Stimulated activated CD8-positive, alpha-beta memory T cell treated with anti-CD3 and anti-CD28 coated beads, Interleukin-15, amount 100 ng/mL, for 1 hour (primary cell): ENCODE results near the gene SLC24A1.

Experiments
- DNase-seq: peaks from one replicate; pipeline ENCODE4 v3.0.0-alpha.2; 2020; ENCODE audit warnings: low read depth

Gene SLC24A1

GRCh38 chr15:65651831-65652749 is 30.4 kb downstream of the SLC24A1 start:
- DNase-seq, result no peak

DNA sequence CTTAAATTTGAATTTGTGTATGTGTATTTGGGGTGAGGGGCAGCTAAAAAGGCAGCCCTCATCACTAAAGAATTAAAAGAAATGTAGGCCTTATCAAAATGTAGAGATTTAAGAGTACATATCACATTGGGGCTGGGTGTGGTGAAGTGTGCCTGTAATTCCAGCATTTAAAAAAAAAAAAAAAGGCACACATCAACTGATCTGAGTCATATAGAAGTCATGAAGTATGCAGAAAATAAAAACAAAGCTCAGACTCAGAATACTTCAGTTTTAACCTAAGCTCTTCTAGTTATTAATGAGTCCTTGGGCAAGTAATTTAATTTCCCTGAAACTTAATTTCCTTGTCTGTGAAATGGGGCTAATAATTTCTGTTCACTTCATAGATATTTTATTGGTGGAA is 31.6 kb downstream of the SLC24A1 start:
- DNase-seq, result no peak

DNA sequence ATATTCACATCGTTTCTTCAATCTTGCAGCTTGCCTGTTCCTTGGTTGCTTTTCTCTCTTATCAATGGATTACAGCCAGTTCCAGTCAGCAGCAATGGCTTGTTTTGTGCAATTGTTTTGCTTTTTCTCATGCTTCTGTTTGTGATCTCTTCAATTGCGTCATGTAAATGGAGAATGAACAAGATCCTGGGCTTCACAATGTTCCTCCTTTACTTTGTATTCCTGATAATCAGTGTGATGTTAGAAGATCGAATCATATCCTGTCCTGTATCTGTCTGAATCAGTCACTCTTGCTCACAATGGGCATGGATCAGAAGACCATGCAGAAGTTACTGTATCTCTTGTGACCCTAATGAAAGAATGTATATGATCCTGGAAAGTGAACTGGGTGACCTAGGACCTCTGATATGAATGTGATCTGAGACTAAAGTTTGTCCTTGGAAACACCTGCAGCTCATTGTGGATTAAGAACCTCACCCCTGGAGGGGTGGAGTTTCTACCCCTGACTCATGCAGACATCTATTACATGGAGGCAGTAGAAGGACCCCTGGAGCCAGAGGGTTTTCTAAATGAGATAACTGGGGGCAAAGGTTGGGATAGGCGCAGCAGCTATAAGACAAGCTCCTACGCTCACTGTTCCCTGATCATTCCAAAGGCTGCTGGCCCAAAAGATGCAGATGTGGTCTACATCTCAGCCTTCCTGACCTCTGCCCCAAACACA is 32.2 kb downstream of the SLC24A1 start:
- no peak for DNase-seq

DNA sequence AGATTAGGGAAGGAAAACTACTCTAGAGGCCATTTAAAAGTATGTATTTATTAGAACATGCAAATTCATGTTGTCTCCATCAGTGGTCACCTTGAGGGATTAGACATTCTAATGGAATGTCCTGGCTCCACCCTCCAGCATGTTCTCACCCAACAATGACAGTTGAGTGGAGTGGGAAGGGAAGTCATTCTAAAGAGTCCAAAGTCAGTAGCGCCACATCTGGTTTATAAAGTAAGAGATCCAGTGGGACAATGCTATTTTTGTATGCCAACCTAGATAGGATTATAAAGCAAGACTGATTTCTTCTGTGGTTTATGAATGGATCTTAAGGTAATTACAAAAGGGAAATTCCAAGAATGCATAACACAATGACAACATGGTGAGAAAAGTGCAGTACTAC is 33.3 kb downstream of the SLC24A1 start:
- DNase-seq, result no peak

DNA sequence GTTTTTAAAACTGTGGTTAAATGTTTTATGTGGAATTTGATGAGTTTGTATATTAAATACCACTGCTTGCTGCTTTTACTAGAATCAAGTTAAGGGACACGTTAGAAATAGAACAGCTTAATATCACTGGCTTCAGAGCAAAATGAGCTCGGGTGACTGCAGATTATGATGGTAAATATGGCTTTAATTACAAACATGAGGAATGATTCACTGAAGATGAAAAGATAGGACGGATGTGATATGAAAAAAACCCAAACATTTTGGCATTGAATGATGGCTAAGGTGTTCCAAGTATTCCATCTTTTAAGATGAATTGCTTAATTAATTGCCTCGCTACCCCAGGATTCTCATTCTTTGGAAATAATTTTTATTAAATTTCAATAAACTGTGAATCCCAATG is 33.7 kb downstream of the SLC24A1 start:
- no peak for DNase-seq

DNA sequence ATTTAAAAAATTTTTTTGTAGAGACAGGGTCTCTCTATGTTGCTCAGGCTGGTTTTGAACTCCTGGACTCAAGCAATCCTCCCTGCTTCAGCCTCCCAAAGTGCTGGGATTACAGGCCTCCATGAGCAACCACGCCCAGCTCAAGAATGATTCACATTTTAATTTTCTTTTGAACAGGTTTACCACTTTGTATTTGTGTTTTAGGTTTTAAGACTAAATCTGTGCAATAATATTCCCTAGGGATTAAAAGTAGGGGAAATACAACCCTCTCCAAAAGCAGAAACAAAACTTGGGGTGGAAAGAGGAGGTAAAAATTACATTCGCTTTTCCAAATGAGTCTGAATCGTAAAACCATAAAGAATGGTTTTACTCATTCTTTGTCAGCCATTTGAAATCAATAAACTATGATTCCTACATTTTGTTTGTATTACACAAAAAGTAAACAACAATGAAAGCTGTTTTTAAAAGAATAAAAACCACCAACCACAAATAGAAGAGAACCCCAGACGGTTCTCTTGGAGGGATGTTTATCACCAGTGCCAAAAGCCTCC is 37.8 kb downstream of the SLC24A1 start:
- DNase-seq, result no peak

GRCh38 chr15:65660927-65661326 is 39.2 kb downstream of the SLC24A1 start:
- no peak for DNase-seq

GRCh38 chr15:65663521-65663920 is 41.8 kb downstream of the SLC24A1 start:
- DNase-seq, result no peak

DNA sequence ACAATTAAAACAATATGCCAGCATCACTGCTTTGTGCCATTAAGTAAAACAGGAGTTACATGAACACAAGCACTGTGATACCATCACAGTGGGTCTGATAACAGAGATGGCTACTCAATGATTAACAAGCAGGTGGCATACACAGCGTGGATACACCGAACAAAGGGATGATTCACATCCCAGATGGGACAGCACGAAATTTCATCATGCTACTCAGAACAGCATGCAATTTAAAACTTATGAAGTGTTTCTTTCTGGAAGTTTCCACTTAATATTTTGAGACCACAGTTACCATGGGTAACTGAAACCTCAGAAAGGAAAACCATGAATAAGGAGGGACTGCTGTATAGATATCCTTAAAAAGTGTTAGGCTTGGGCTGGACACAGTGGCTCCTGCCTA is 44.5 kb downstream of the SLC24A1 start:
- no peak for DNase-seq

- no peak for DNase-seq
Measured at GRCh38 chr15:65675551-65675950, 53.8 kb downstream of the SLC24A1 start.

DNA sequence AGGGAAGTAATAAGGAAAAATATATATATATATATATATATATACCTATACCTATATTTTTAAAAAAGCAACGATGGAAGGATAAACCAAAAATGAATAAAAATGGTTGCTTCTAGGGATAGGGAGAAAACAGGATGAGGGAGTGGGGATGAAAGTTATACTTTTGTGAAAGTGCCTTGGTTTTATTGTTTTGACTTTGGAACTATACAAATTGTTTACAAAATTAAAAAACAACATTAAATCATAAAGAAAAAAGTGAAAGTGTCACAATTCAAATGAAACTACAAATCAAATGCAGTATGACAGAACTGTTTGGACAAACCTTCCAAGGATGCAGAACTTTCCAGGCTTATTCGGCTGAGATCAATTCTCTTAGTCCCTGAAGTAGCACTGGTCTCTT is 54.4 kb downstream of the SLC24A1 start:
- DNase-seq, result no peak

GRCh38 chr15:65680544-65680943 is 58.8 kb downstream of the SLC24A1 start:
- no peak for DNase-seq

DNA sequence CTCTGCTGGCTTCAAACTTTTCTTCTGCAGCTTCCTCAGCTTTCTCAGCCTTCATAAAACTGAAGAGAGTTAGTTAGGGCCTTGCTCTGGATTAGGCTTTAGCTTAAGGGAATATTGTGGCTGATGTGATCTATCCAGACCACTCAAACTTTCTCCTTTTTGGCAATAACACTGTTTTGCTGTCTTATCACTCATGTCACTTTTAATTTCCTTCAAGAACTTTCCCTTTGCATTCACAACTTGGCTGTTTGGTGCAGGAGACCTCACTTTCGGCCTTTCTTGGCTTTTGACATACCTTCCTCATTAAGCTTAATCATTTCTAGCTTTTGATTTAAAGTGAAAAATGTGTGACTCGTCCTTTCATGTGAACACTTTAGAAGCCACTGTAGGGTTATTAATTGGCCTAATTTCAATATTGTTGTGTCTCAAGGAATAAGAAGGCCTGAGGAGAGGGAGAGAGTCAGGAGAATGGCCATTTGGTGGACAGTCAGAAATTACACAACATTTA is 60.7 kb downstream of the SLC24A1 start:
- no peak for DNase-seq

GRCh38 chr15:65688462-65688861 is 66.7 kb downstream of the SLC24A1 start:
- DNase-seq, result no peak

- DNase-seq, result no peak
Measured at GRCh38 chr15:65690173-65690572, 68.4 kb downstream of the SLC24A1 start.

DNA sequence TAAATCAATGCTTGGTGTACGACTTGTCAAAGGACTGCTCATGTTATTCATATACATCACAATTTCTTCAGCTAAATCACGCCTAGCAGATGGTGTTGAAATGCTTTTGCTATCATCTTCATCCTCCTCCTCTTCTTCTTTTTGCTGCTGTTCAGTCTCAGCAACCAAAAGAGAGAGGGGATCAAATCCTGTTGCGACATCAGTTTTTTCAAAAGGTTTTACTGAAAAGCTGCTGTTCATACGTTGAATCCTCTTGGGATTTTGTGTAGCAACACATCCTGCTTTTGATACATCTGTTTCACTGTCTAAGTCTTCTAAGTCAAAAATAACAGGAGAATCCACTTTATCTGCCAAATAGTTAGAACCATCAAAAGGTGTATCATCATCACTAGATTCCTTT is 69.0 kb downstream of the SLC24A1 start:
- no peak for DNase-seq

DNA sequence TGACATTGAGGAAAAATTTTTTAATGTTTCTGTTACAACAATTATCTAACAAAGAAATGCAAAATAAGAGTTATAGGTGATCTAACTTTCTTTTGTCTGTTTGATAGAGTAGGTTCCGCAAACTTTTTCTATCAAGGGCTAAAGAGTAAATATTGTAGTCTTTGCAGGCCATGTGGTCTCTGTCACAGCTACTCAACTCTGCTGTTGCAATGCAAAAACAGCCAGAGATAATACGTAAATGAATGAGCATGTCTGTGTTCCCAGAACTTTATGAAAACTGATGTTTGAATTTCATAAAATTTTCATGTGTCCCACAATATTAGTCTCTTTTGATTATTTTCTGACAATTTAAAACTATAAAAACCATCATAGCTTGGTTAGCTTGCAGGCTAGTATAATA is 73.3 kb downstream of the SLC24A1 start:
- DNase-seq, result no peak
